HFFc6 (cell line): ENCODE data around the gene FAM131C. TPM values are rescaled to one million over a fixed set of nuclear protein-coding genes. Genes with fewer than 3 reads are reported as not detected.

ENCODE experiments used
- DNase-seq: peaks from one replicate; pipeline ENCODE4 v3.0.0-alpha.2; 2018
- H3K27ac Mint-ChIP-seq: 2 replicates; pipeline ENCODE4 v1.8.0; 2020; ENCODE audit warnings: mild to moderate bottlenecking, mixed read lengths
- H3K27me3 Mint-ChIP-seq: 2 replicates; pipeline ENCODE4 v1.8.0; 2021; ENCODE audit warnings: mild to moderate bottlenecking, moderate library complexity, mixed read lengths; ENCODE audit not compliant: insufficient read depth
- H3K36me3 Mint-ChIP-seq: 2 replicates; pipeline ENCODE4 v1.8.0; 2021; ENCODE audit warnings: low read depth, mixed read lengths
- H3K4me1 Mint-ChIP-seq: 2 replicates; pipeline ENCODE4 v1.8.0; 2020; ENCODE audit warnings: low read depth, mixed read lengths
- H3K4me3 Mint-ChIP-seq: 2 replicates; pipeline ENCODE4 v1.8.0; 2020; ENCODE audit warnings: mild to moderate bottlenecking, moderate library complexity, mixed read lengths
- H3K9me3 Mint-ChIP-seq: 2 replicates; pipeline ENCODE4 v1.8.0; 2020; ENCODE audit warnings: mild to moderate bottlenecking, mixed read lengths
- long read RNA-seq: library from polyadenylated mRNA; unstranded; transcript quantifications from one replicate; pipeline ENCODE4 v2.0.0, GENCODE V29; 2019
- total RNA-seq, 6 experiments: library from RNA; stranded (reverse); fragmentation: NEBNext Ultra II Directional; extraction: Animal tissue kit (Norgen Biotek cat#: 25700); gene quantifications; 2 replicates in 1 of 6; 3 replicates in 5 of 6; pipeline ENCODE4 v1.2.3, GENCODE V29; 2021
- TF ChIP-seq, protein P1 (sequence below): fragments of 200-600 bp; sonication (generic); IDR thresholded peaks from 2 replicates; pipeline ENCODE4 v1.5.0; 2021; ENCODE audit warnings: antibody characterized with exemption, mild to moderate bottlenecking

The FAM131C gene, protein sequence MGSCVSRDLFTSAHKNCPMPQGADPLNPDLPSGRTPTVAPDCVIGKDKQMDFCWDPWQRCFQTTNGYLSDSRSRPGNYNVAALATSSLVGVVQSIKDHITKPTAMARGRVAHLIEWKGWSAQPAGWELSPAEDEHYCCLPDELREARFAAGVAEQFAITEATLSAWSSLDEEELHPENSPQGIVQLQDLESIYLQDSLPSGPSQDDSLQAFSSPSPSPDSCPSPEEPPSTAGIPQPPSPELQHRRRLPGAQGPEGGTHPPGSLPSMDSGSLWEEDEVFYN
- total RNA-seq, result 1 to 10 TPM in 1 of 6 experiments, under 1 TPM in 5; 0.26 to 1.3 (median 0.74) TPM
- long read RNA-seq, result 0 reads

DNA sequence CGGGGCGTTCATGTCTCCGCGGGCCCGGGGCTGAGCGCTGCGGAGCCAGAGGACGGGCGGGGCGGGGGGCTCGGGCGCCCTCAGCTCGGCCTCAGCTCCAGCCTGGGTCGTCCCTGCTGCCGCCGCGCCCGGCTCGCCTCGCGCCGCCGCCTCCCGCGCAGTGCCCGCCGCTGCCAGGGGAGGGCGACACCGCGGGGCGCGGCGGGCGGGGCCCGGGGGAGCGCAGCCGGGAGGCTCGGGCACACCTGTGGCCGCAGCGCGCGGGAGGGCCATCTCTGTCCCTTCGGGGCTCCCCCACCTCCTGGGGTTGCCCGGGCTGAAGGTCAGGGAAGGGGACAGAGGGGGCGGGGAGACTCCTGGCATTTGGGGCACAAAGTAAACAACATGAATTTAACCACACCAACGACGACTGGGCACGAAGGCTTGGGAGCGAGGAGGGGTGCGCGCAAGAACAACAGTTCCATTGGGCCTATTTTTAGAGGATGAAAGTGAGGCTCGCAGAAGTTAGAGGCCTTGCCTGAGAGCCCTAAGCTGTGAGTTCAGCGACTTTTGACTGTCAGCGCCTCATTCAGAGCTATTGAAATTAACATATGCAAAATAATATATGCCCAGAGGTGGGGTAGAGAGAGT is at the start of gene FAM131C:
Gene FAM131C, minus strand, starts transcription at position 162 of the 630 bp plus-strand sequence. CDS start 209 bp downstream, outside the sequence.
- H3K27me3 Mint-ChIP-seq, result peaks cover 10% of the 10 kb centered on the region; the same call in 1 of the 2 replicates
- peaks cover 44% of the 10 kb centered on the region for H3K4me1 Mint-ChIP-seq
- peak within 1 kb of the TSS; percentile 68; the same call in 1 of the 2 replicates for H3K27ac Mint-ChIP-seq
- no peak for DNase-seq
- H3K9me3 Mint-ChIP-seq, result no peaks in the 10 kb centered on the region
- peak within 1 kb of the TSS; percentile 82 for H3K4me3 Mint-ChIP-seq
- TF ChIP-seq, protein P1, sequence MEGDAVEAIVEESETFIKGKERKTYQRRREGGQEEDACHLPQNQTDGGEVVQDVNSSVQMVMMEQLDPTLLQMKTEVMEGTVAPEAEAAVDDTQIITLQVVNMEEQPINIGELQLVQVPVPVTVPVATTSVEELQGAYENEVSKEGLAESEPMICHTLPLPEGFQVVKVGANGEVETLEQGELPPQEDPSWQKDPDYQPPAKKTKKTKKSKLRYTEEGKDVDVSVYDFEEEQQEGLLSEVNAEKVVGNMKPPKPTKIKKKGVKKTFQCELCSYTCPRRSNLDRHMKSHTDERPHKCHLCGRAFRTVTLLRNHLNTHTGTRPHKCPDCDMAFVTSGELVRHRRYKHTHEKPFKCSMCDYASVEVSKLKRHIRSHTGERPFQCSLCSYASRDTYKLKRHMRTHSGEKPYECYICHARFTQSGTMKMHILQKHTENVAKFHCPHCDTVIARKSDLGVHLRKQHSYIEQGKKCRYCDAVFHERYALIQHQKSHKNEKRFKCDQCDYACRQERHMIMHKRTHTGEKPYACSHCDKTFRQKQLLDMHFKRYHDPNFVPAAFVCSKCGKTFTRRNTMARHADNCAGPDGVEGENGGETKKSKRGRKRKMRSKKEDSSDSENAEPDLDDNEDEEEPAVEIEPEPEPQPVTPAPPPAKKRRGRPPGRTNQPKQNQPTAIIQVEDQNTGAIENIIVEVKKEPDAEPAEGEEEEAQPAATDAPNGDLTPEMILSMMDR, result no peak; the same call in 1 of the 2 replicates
- no peaks in the 10 kb centered on the region for H3K36me3 Mint-ChIP-seq

DNA sequence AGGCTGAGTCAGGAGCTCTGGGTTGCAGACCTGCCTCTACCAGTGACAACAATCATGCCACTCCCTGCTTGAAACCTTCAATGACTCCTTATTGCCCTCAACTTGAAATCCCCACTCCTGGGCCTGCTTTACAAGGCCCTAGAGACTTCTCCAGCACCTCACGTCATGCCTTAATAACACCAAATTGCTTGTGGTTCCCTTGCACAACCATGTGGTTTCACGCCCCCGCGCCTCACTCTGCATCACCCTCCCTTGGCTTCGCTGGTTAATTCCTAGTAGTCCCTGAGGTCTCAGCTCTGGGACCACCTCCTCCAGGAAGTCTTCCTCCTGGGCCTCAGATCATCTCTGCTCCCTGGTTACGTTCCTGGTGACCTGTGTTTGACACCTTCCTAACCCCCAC is 49.5 kb upstream of the FAM131C start:
- peak; percentile 64 for DNase-seq
- peaks cover 50% of the 10 kb centered on the region for H3K4me1 Mint-ChIP-seq
- H3K9me3 Mint-ChIP-seq, result no peaks in the 10 kb centered on the region
- peaks cover 29% of the 10 kb centered on the region for H3K27me3 Mint-ChIP-seq
- peak overlapping the region; percentile 61 for H3K4me3 Mint-ChIP-seq
- peaks cover 31% of the 10 kb centered on the region for H3K36me3 Mint-ChIP-seq
- TF ChIP-seq, protein P1, result no peak
- H3K27ac Mint-ChIP-seq, result peak overlapping the region; percentile 75

DNA sequence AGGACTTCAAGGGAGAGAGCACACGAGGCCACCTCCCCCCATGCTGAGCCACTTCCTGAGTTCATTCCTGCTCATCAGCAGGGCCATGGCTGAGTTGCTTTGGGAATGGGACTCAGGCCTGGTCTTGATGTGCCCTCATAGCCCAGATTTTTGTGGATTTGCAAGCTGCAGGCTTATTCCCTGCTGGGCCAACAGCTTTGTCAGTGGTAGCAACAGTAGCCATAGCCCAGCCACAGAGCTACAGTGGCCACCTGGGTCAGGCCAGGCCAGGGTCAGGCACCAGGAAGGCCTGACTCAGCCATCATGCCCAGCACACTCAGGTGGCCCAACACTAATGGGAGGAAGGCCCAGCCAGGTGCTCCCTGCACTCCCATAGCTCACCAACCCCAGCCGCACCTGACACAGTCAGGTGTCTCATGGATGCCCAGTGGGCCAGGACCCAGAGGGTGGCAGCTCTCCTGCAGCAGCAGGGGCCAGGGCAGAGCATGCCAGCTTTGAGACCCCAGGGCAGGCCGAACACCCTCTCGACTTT is 49.0 kb upstream of the FAM131C start:
- no peak for DNase-seq
- Mint-ChIP-seq H3K27ac (peak overlapping the region; percentile 75), H3K27me3 (peaks cover 28% of the 10 kb centered on the region), H3K9me3 (no peaks in the 10 kb centered on the region), H3K4me3 (peak overlapping the region; percentile 61), H3K36me3 (peaks cover 28% of the 10 kb centered on the region), H3K4me1 (peaks cover 55% of the 10 kb centered on the region)
- TF ChIP-seq, protein P1, result no peak

DNA sequence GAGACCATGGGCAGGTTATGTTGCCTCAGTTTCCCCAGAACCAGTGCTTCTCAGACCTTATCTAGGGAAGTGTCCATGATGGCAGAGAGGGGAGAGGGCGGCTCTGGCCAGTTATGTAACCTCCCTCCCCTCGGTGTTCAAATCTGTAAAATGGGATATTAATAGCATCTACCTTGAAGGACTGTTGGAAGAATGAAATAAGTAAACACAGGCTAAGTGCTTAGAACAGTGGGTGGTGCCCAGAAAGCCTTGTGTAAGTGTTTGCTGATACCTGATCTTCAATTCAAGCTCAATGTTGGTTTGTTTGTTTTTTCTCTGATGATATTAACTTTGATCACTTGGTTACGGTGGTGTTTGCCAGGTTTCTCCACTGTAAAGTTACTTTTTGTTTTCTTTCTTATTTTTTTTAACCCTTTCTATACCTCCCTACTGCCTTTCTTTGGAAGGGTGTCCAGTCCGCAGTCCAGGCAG is 47.5 kb upstream of the FAM131C start:
- TF ChIP-seq, protein P1, result no peak
- Mint-ChIP-seq H3K27ac (peak overlapping the region; percentile 30), H3K4me3 (no peak overlapping the region), H3K27me3 (peaks cover 24% of the 10 kb centered on the region), H3K4me1 (peaks cover 64% of the 10 kb centered on the region), H3K9me3 (no peaks in the 10 kb centered on the region), H3K36me3 (peaks cover 25% of the 10 kb centered on the region)
- DNase-seq, result no peak

DNA sequence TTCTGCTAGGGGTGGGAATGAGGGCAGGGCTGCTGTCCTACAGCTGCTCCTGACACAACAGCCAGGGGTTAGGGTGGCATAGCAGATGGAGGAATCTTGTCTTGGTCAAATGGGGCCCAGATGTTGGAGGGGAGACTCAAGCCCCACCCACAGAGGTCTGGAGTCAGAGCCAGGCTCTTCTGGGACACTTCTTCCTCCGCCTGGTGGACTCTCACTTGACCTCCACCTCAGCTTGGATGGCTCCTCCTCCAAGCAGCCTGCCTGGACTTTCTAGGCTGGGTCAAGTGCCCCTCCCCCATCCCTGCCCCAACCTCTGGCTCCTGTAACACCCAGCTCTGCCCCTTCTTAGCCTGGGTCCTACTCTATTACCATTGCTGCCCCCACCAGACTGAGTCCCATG is 47.0 kb upstream of the FAM131C start:
- peaks cover 19% of the 10 kb centered on the region for H3K36me3 Mint-ChIP-seq
- H3K27ac Mint-ChIP-seq, result peak overlapping the region; percentile 14; the same call in 1 of the 2 replicates
- TF ChIP-seq, protein P1, result no peak

More for the DNA sequence above, 47.0 kb upstream of the FAM131C start:
- Mint-ChIP-seq H3K4me3 (no peak overlapping the region), H3K4me1 (peaks cover 59% of the 10 kb centered on the region), H3K27me3 (peaks cover 24% of the 10 kb centered on the region), H3K9me3 (no peaks in the 10 kb centered on the region)
- no peak for DNase-seq
